ENCODE results near the gene RPTOR.

Gene RPTOR

GRCh38 chr17:80782536-80783427, 238.1 kb downstream of the RPTOR start:
- H3K36me3 ChIP-seq (ENCODE audit: control insufficient read depth, insufficient read depth, low read length) = no peaks in the 10 kb centered on the region
- no peaks in the 10 kb centered on the region for H3K9me3 ChIP-seq (ENCODE audit: control insufficient read depth, low read length)
- H3K4me1 ChIP-seq = no peaks in the 10 kb centered on the region
- peak overlapping the region; percentile 2 for H3K27ac ChIP-seq
- no peaks in the 10 kb centered on the region for H3K27me3 ChIP-seq (ENCODE audit: control insufficient read depth, insufficient read depth, low read length)
- H2AFZ ChIP-seq = no peak overlapping the region
- TF ChIP-seq CTCF (IDR thresholded peaks at IDR 0.05) = no peak
- H3K9ac ChIP-seq = no peak overlapping the region
- no peak overlapping the region for H3K4me2 ChIP-seq (ENCODE audit: low read length)
- H3K4me3 ChIP-seq (ENCODE audit: low read depth, low read length) = no peak overlapping the region
- H3K79me2 ChIP-seq = peaks cover 5% of the 10 kb centered on the region

GRCh38 chr17:80783486-80783885, 238.8 kb downstream of the RPTOR start:
- Histone ChIP-seq H3K9ac (no peak overlapping the region), H3K4me1 (no peaks in the 10 kb centered on the region), H3K4me3 (ENCODE audit: low read depth, low read length) (no peak overlapping the region), H2AFZ (no peak overlapping the region), H3K27ac (no peak overlapping the region), H3K27me3 (ENCODE audit: control insufficient read depth, insufficient read depth, low read length) (no peaks in the 10 kb centered on the region), H3K79me2 (peaks cover 5% of the 10 kb centered on the region), H3K9me3 (ENCODE audit: control insufficient read depth, low read length) (no peaks in the 10 kb centered on the region), H3K4me2 (ENCODE audit: low read length) (no peak overlapping the region), H3K36me3 (ENCODE audit: control insufficient read depth, insufficient read depth, low read length) (no peaks in the 10 kb centered on the region)
- no peak for TF ChIP-seq CTCF (IDR thresholded peaks at IDR 0.05)

GRCh38 chr17:80783971-80784370, 239.3 kb downstream of the RPTOR start:
- H3K9ac ChIP-seq = no peak overlapping the region

GRCh38 chr17:80785477-80786178, 241.0 kb downstream of the RPTOR start:
- H3K79me2 ChIP-seq = peaks cover 5% of the 10 kb centered on the region
- no peak overlapping the region for H3K4me3 ChIP-seq (ENCODE audit: low read depth, low read length)
- H3K36me3 ChIP-seq (ENCODE audit: control insufficient read depth, insufficient read depth, low read length) = no peaks in the 10 kb centered on the region
- no peaks in the 10 kb centered on the region for H3K27me3 ChIP-seq (ENCODE audit: control insufficient read depth, insufficient read depth, low read length)
- no peaks in the 10 kb centered on the region for H3K4me1 ChIP-seq
- H3K4me2 ChIP-seq (ENCODE audit: low read length) = no peak overlapping the region
- H2AFZ ChIP-seq = no peak overlapping the region
- no peaks in the 10 kb centered on the region for H3K9me3 ChIP-seq (ENCODE audit: control insufficient read depth, low read length)
- TF ChIP-seq CTCF (IDR thresholded peaks at IDR 0.05) = no peak
- H3K27ac ChIP-seq = no peak overlapping the region
- H3K9ac ChIP-seq = no peak overlapping the region

More at GRCh38 chr17:80783971-80784370, 239.3 kb downstream of the RPTOR start:
- Histone ChIP-seq H3K27me3 (ENCODE audit: control insufficient read depth, insufficient read depth, low read length) (no peaks in the 10 kb centered on the region), H2AFZ (no peak overlapping the region), H3K27ac (no peak overlapping the region), H3K9me3 (ENCODE audit: control insufficient read depth, low read length) (no peaks in the 10 kb centered on the region), H3K4me1 (no peaks in the 10 kb centered on the region), H3K79me2 (peaks cover 5% of the 10 kb centered on the region), H3K4me3 (ENCODE audit: low read depth, low read length) (no peak overlapping the region), H3K36me3 (ENCODE audit: control insufficient read depth, insufficient read depth, low read length) (no peaks in the 10 kb centered on the region), H3K4me2 (ENCODE audit: low read length) (no peak overlapping the region)
- no peak for TF ChIP-seq CTCF (IDR thresholded peaks at IDR 0.05)

Measured in parathyroid adenoma (tissue), 2 donors.